GM10266 (cell line): ENCODE results near the gene ARFIP1.

Source experiments
- DNase-seq: peaks from one replicate; pipeline ENCODE4 v3.0.0; 2012; ENCODE audit errors: extremely low spot score
- CTCF ChIP-seq: IDR thresholded peaks from 2 replicates; pipeline ENCODE4 v1.5.1; 2012; ENCODE audit warnings: mild to moderate bottlenecking, low read depth; ENCODE audit not compliant: control insufficient read depth, insufficient read depth; ENCODE audit errors: missing control alignments

Gene ARFIP1

GRCh38 chr4:152954741-152955140, 175.0 kb downstream of the ARFIP1 start:
- no peak for TF ChIP-seq CTCF
- DNase-seq = no peak

GRCh38 chr4:152956147-152956546, 176.4 kb downstream of the ARFIP1 start:
- no peak for TF ChIP-seq CTCF
- no peak for DNase-seq

GRCh38 chr4:152956650-152957436, 177.1 kb downstream of the ARFIP1 start:
- DNase-seq = no peak
- no peak for TF ChIP-seq CTCF

GRCh38 chr4:152957437-152958171, 177.8 kb downstream of the ARFIP1 start:
- no peak for TF ChIP-seq CTCF
- no peak for DNase-seq

- no peak for DNase-seq
- TF ChIP-seq CTCF = no peak
Measured at GRCh38 chr4:152959080-152959479, 179.3 kb downstream of the ARFIP1 start.

- no peak for DNase-seq
- no peak for TF ChIP-seq CTCF
Measured at GRCh38 chr4:152960082-152960481, 180.3 kb downstream of the ARFIP1 start.
